NCI-H69 (cell line): Measurements from ENCODE around the gene PTGES3L.

Source experiments
- DNase-seq: peaks from one replicate; lab custom pipeline; 2025; lab: John Stamatoyannopoulos, UW

Gene PTGES3L

GRCh38 chr17:42979511-42980273 is at the start of gene PTGES3L:
PTGES3L (minus strand) TSS chr17:42980080; CDS start chr17:42980053, 27 bp downstream.
- DNase-seq, result peak; percentile 89

GRCh38 chr17:43028221-43028861 is 48.5 kb upstream of the PTGES3L start:
- DNase-seq, result no peak

- no peak for DNase-seq
These were observed 47.5 kb upstream of the PTGES3L start for GRCh38 chr17:43027091-43028032.

- no peak for DNase-seq
These were observed 46.7 kb upstream of the PTGES3L start for GRCh38 chr17:43026595-43026994.

- peak; percentile 45 for DNase-seq
These were observed 46.1 kb upstream of the PTGES3L start for GRCh38 chr17:43025766-43026537.

- DNase-seq, result no peak
These were observed 45.4 kb upstream of the PTGES3L start for GRCh38 chr17:43025290-43025657.

GRCh38 chr17:43024407-43025289 is 44.8 kb upstream of the PTGES3L start, which contains the start of gene RND2:
RND2 (plus strand) TSS chr17:43025231; CDS start chr17:43025348, 117 bp downstream.
- peak; percentile 99 for DNase-seq

- peak; percentile 91 for DNase-seq
These were observed 42.0 kb upstream of the PTGES3L start, which contains the start of gene VAT1 for GRCh38 chr17:43021741-43022512. VAT1 (minus strand) TSS chr17:43022385; CDS start chr17:43022322, 63 bp downstream.

- peak; percentile 71 for DNase-seq
These were observed 41.2 kb upstream of the PTGES3L start for GRCh38 chr17:43020789-43021740.

- DNase-seq, result no peak
These were observed 40.2 kb upstream of the PTGES3L start for GRCh38 chr17:43020030-43020621.

GRCh38 chr17:43019418-43019817 is 39.5 kb upstream of the PTGES3L start:
- DNase-seq, result no peak

- DNase-seq, result no peak
These were observed 39.1 kb upstream of the PTGES3L start for GRCh38 chr17:43018932-43019331.

GRCh38 chr17:43018008-43018853 is 38.4 kb upstream of the PTGES3L start:
- peak; percentile 54 for DNase-seq

- DNase-seq, result no peak
These were observed 36.3 kb upstream of the PTGES3L start for GRCh38 chr17:43016216-43016615.

GRCh38 chr17:43015579-43015978 is 35.7 kb upstream of the PTGES3L start:
- no peak for DNase-seq

- no peak for DNase-seq
These were observed 35.0 kb upstream of the PTGES3L start for GRCh38 chr17:43014649-43015542.
